Mesenchymal stem cell (in vitro differentiated cells and primary cell): Measurements from ENCODE around the gene GAREM1.
A peak's percentile ranks its signal among the peaks of the same experiment; 100 is the strongest.

Source experiments
- DNase-seq: peaks from one replicate; pipeline ENCODE4 v3.0.0-alpha.2; 2013
- H2AFZ ChIP-seq: one replicate; pipeline ENCODE4 v1.6.1; 2013; ENCODE audit warnings: low read depth, mild to moderate bottlenecking, control low read depth, inconsistent platforms, low read length, moderate library complexity
- H2AK5ac ChIP-seq: 2 replicates; pipeline ENCODE4 v1.6.1; 2013; ENCODE audit warnings: low read length, moderate library complexity, mild to moderate bottlenecking, inconsistent platforms; ENCODE audit not compliant: severe bottlenecking
- H2BK120ac ChIP-seq: one replicate; pipeline ENCODE4 v1.6.1; 2013; ENCODE audit warnings: low read depth, mild to moderate bottlenecking, inconsistent platforms, low read length, moderate library complexity
- H2BK12ac ChIP-seq, 2 experiments: one replicate each; pipeline ENCODE4 v1.6.1; 2013; ENCODE audit warnings: inconsistent platforms in 2 of 2, low read length in 2 of 2, mild to moderate bottlenecking in 2 of 2, moderate library complexity in 2 of 2, control low read depth in 1 of 2
- H2BK15ac ChIP-seq: one replicate; pipeline ENCODE4 v1.6.1; 2013; ENCODE audit warnings: mild to moderate bottlenecking, low read depth, inconsistent platforms; ENCODE audit not compliant: poor library complexity, severe bottlenecking
- H2BK5ac ChIP-seq: 2 replicates; pipeline ENCODE4 v1.6.1; 2013; ENCODE audit warnings: low read depth, mild to moderate bottlenecking, low read length, control low read depth, inconsistent platforms; ENCODE audit not compliant: poor library complexity, severe bottlenecking
- H3K14ac ChIP-seq, 2 experiments: one replicate each; pipeline ENCODE4 v1.6.1; 2013; ENCODE audit warnings: inconsistent platforms in 2 of 2, low read length in 2 of 2, control low read depth in 1 of 2, mild to moderate bottlenecking in 1 of 2, moderate library complexity in 1 of 2
- H3K18ac ChIP-seq, 2 experiments: one replicate each; pipeline ENCODE4 v1.6.1; 2013; ENCODE audit warnings: inconsistent platforms in 2 of 2, low read length in 2 of 2, control low read depth in 1 of 2, low read depth in 1 of 2, mild to moderate bottlenecking in 1 of 2
- H3K23ac ChIP-seq, 2 experiments: one replicate each; pipeline ENCODE4 v1.6.1; 2013; ENCODE audit warnings: inconsistent platforms in 2 of 2, low read length in 2 of 2, mild to moderate bottlenecking in 2 of 2, moderate library complexity in 2 of 2, control low read depth in 1 of 2
- H3K27ac ChIP-seq: 2 replicates; pipeline ENCODE4 v1.5.1; 2013; ENCODE audit warnings: mild to moderate bottlenecking, moderate library complexity, low read length, control low read depth, inconsistent platforms; ENCODE audit not compliant: poor library complexity, severe bottlenecking
- H3K27me3 ChIP-seq, 2 experiments: 2 replicates each; pipeline versions ENCODE4 v1.6.1 to v1.7.0; 2013; ENCODE audit warnings: low read length in 2 of 2, mild to moderate bottlenecking in 2 of 2, moderate library complexity in 2 of 2, control low read depth in 1 of 2, inconsistent platforms in 1 of 2; ENCODE audit not compliant: control insufficient read depth in 1 of 2, insufficient read depth in 1 of 2
- H3K36me3 ChIP-seq, 2 experiments: 2 replicates each; pipeline versions ENCODE4 v1.6.1 to v1.7.0; 2013; ENCODE audit warnings: low read length in 2 of 2, control low read depth in 1 of 2, inconsistent platforms in 1 of 2, low read depth in 1 of 2, mild to moderate bottlenecking in 1 of 2; ENCODE audit not compliant: insufficient read depth in 2 of 2, control insufficient read depth in 1 of 2
- H3K4ac ChIP-seq, 2 experiments: one replicate each; pipeline ENCODE4 v1.6.1; 2013; ENCODE audit warnings: inconsistent platforms in 2 of 2, low read length in 2 of 2, mild to moderate bottlenecking in 2 of 2, moderate library complexity in 2 of 2, control low read depth in 1 of 2, low read depth in 1 of 2
- H3K4me1 ChIP-seq: 2 replicates; pipeline ENCODE4 v1.6.1; 2013; ENCODE audit warnings: low read depth, low read length, control low read depth; ENCODE audit not compliant: control insufficient read depth, insufficient read depth
- H3K4me2 ChIP-seq: 2 replicates; pipeline ENCODE4 v1.6.1; 2013; ENCODE audit warnings: low read length, mild to moderate bottlenecking, inconsistent platforms; ENCODE audit not compliant: poor library complexity, severe bottlenecking
- H3K4me3 ChIP-seq, 2 experiments: 2 replicates each; pipeline versions ENCODE4 v1.5.1 to v1.7.0; 2013; ENCODE audit warnings: low read length in 2 of 2, mild to moderate bottlenecking in 2 of 2, control low read depth in 1 of 2, low read depth in 1 of 2; ENCODE audit not compliant: insufficient read depth in 1 of 2
- H3K79me1 ChIP-seq: replicated peaks from 2 replicates; pipeline ENCODE4 v1.6.1; 2013; ENCODE audit warnings: mild to moderate bottlenecking, control low read depth, low read length, inconsistent platforms; ENCODE audit not compliant: poor library complexity, severe bottlenecking
- H3K9ac ChIP-seq: 2 replicates; pipeline ENCODE4 v1.7.0; 2013; ENCODE audit warnings: mild to moderate bottlenecking, low read length, moderate library complexity
- H3K9me3 ChIP-seq: 2 replicates; pipeline ENCODE4 v1.7.0; 2013; ENCODE audit warnings: mild to moderate bottlenecking, low read length; ENCODE audit not compliant: control insufficient read depth
- H4K8ac ChIP-seq: one replicate; pipeline ENCODE4 v1.6.1; 2013; ENCODE audit warnings: inconsistent platforms, mild to moderate bottlenecking, low read length, moderate library complexity
- H4K91ac ChIP-seq: one replicate; pipeline ENCODE4 v1.6.1; 2013; ENCODE audit warnings: mild to moderate bottlenecking, low read length, inconsistent platforms
- WGBS: methylation state at CpG from one replicate; pipeline ENCODE4 v1.1.7; 2013; ENCODE audit warnings: mixed read lengths; 5-methylcytosine and 5-hydroxymethylcytosine counted together

The GAREM1 gene

DNA sequence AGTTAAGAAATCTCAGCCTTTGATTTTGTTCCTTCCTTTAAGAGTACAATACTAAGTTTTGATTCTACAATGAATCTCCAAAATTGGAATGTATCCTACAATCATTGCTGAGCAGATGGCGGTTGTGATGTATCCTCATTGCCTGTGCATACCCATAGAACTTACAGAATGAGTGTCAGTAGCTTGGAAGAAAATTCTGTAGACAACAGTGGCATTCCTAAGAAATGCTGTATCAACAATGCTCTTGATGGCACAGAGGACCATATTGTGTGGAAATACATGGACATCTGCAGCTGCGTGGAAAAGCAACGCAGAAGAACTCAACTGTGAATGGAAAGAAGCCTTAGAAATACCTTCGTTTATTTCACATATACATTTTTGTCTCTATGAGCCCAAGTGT lies 30.2 kb downstream of the GAREM1 start:
- no peak overlapping the region for H3K27ac ChIP-seq
- no peak overlapping the region for H3K9ac ChIP-seq
- no peak overlapping the region for H2AFZ ChIP-seq
- H3K4me2 ChIP-seq: no peak overlapping the region
- H3K14ac ChIP-seq: no peak overlapping the region
- no peak overlapping the region for H3K23ac ChIP-seq
- H3K4ac ChIP-seq: no peak overlapping the region
- H3K9me3 ChIP-seq: no peaks in the 10 kb centered on the region
- no peak overlapping the region for H2BK5ac ChIP-seq
- no peak overlapping the region for H4K8ac ChIP-seq
- H2BK120ac ChIP-seq: no peak overlapping the region
- H3K27me3 ChIP-seq: no peaks in the 10 kb centered on the region
- H3K79me1 ChIP-seq: peaks cover 16% of the 10 kb centered on the region
- H3K36me3 ChIP-seq: no peaks in the 10 kb centered on the region
- H3K4me3 ChIP-seq: no peak overlapping the region
- H2AK5ac ChIP-seq: no peak overlapping the region
- H4K91ac ChIP-seq: no peak overlapping the region
- DNase-seq: no peak
- H3K4me1 ChIP-seq: peaks cover 3% of the 10 kb centered on the region
- WGBS: 100% methylated on average over 3 of the region's 4 CpGs
- H2BK12ac ChIP-seq: no peak overlapping the region
- H2BK15ac ChIP-seq: no peak overlapping the region
- H3K18ac ChIP-seq: no peak overlapping the region

DNA sequence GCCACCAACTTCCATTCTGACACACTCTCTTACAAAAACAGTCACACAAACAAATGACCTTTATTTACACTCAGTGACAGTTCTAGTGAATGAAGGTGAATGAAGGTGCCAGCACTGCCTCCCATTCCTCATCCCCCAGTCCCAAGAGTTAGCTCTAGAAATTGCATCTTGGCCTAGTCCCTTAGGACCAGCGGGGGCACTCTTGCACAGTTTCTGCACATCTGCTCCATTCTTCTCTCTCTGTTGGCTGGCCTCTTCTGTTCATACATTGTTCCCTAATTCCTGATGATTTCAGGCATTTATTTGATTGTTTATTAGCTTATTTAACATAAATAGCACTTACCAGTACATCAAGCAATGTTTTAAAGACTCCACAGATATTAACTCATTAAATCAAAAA lies 30.9 kb downstream of the GAREM1 start:
- Histone ChIP-seq H2BK12ac (no peak overlapping the region), H4K8ac (no peak overlapping the region), H2BK15ac (no peak overlapping the region), H3K9me3 (no peaks in the 10 kb centered on the region), H3K14ac (no peak overlapping the region), H3K4me2 (no peak overlapping the region), H2AK5ac (no peak overlapping the region), H3K23ac (no peak overlapping the region), H3K4me1 (peaks cover 3% of the 10 kb centered on the region), H3K27me3 (no peaks in the 10 kb centered on the region), H2AFZ (no peak overlapping the region), H3K36me3 (no peaks in the 10 kb centered on the region), H3K9ac (no peak overlapping the region), H3K79me1 (peaks cover 14% of the 10 kb centered on the region), H3K4ac (no peak overlapping the region), H3K4me3 (no peak overlapping the region), H4K91ac (no peak overlapping the region), H3K27ac (no peak overlapping the region), H2BK5ac (no peak overlapping the region), H3K18ac (no peak overlapping the region), H2BK120ac (no peak overlapping the region)
- 100% methylated on average over 1 of the region's 1 CpG for WGBS
- no peak for DNase-seq

GRCh38 chr18:32439241-32439640 lies 31.4 kb downstream of the GAREM1 start:
- H3K14ac ChIP-seq: no peak overlapping the region
- H3K9me3 ChIP-seq: no peaks in the 10 kb centered on the region
- H3K4me2 ChIP-seq: no peak overlapping the region
- H2BK12ac ChIP-seq: no peak overlapping the region
- H4K8ac ChIP-seq: no peak overlapping the region
- H2AK5ac ChIP-seq: no peak overlapping the region
- no peaks in the 10 kb centered on the region for H3K27me3 ChIP-seq
- H3K23ac ChIP-seq: no peak overlapping the region
- peaks cover 3% of the 10 kb centered on the region for H3K4me1 ChIP-seq
- H3K27ac ChIP-seq: no peak overlapping the region
- DNase-seq: no peak
- no peak overlapping the region for H2BK120ac ChIP-seq
- H3K18ac ChIP-seq: no peak overlapping the region
- H2AFZ ChIP-seq: no peak overlapping the region
- 94% methylated on average over 2 of the region's 2 CpGs for WGBS
- H2BK15ac ChIP-seq: no peak overlapping the region
- H3K4ac ChIP-seq: no peak overlapping the region
- peaks cover 10% of the 10 kb centered on the region for H3K79me1 ChIP-seq
- H3K4me3 ChIP-seq: no peak overlapping the region
- no peak overlapping the region for H4K91ac ChIP-seq
- no peak overlapping the region for H2BK5ac ChIP-seq
- H3K9ac ChIP-seq: no peak overlapping the region
- H3K36me3 ChIP-seq: no peaks in the 10 kb centered on the region

- H3K4me1 ChIP-seq: peaks cover 3% of the 10 kb centered on the region
- no peak overlapping the region for H3K4me2 ChIP-seq
- WGBS: 85% methylated on average over 8 of the region's 8 CpGs
- H2AFZ ChIP-seq: no peak overlapping the region
- H4K8ac ChIP-seq: no peak overlapping the region
- H3K14ac ChIP-seq: peak overlapping the region in 1 of 2 experiments; percentile 8
- H2AK5ac ChIP-seq: no peak overlapping the region
- H3K23ac ChIP-seq: peak overlapping the region in 1 of 2 experiments; percentile 2
- no peaks in the 10 kb centered on the region for H3K36me3 ChIP-seq
- H3K18ac ChIP-seq: no peak overlapping the region
- H3K9ac ChIP-seq: no peak overlapping the region
- no peaks in the 10 kb centered on the region for H3K9me3 ChIP-seq
- no peak overlapping the region for H4K91ac ChIP-seq
- no peak overlapping the region for H2BK5ac ChIP-seq
- H3K79me1 ChIP-seq: peaks cover 9% of the 10 kb centered on the region
- no peak overlapping the region for H2BK15ac ChIP-seq
- H2BK12ac ChIP-seq: no peak overlapping the region
- no peak for DNase-seq
- no peak overlapping the region for H3K27ac ChIP-seq
- no peak overlapping the region for H3K4me3 ChIP-seq
- H3K4ac ChIP-seq: no peak overlapping the region
- H2BK120ac ChIP-seq: no peak overlapping the region
- no peaks in the 10 kb centered on the region for H3K27me3 ChIP-seq
Observed at GRCh38 chr18:32438173-32438572, 32.5 kb downstream of the GAREM1 start.
